Neural cell (in vitro differentiated cells): Measurements from ENCODE around the gene SLC2A1. TPM values are rescaled to one million over a fixed set of nuclear protein-coding genes. Genes with fewer than 3 reads are reported as not detected.

Experiments used
- H2AFZ ChIP-seq: fragments of 200-600, 300-800 bp; sonication (generic), shearing (Covaris generic); 2 replicates; pipeline ENCODE4 v1.6.0; 2014; ENCODE audit warnings: low read depth, mild to moderate bottlenecking, antibody characterized with exemption, low read length, moderate library complexity
- H3F3A ChIP-seq: fragments of 200-600 bp; shearing (Covaris generic); 2 replicates; pipeline ENCODE4 v1.6.1; 2016; ENCODE audit warnings: mild to moderate bottlenecking, moderate library complexity, mixed read lengths, antibody characterized with exemption, low read length; ENCODE audit not compliant: insufficient read depth, poor library complexity, severe bottlenecking
- H3K27ac ChIP-seq: fragments of 200-600, 300-800 bp; sonication (generic), shearing (Covaris generic); 2 replicates; pipeline ENCODE4 v1.5.1; 2014; ENCODE audit warnings: mild to moderate bottlenecking, low read length, moderate library complexity
- H3K27me3 ChIP-seq: fragments of 300-800, 200-600 bp; sonication (generic), shearing (Covaris generic); 2 replicates; pipeline ENCODE4 v1.6.0; 2014; ENCODE audit warnings: mild to moderate bottlenecking, low read depth, low read length, moderate library complexity; ENCODE audit not compliant: insufficient read depth
- H3K36me3 ChIP-seq: fragments of 300-800, 200-600 bp; sonication (generic), shearing (Covaris generic); 2 replicates; pipeline ENCODE4 v1.5.1; 2014; ENCODE audit warnings: mild to moderate bottlenecking, antibody characterized with exemption, low read length, moderate library complexity; ENCODE audit not compliant: insufficient read depth
- H3K4me2 ChIP-seq: fragments of 300-800, 200-600 bp; sonication (generic), shearing (Covaris generic); 2 replicates; pipeline ENCODE4 v1.6.0; 2014; ENCODE audit warnings: mild to moderate bottlenecking, low read length
- H3K4me3 ChIP-seq: fragments of 300-800, 200-600 bp; sonication (generic), shearing (Covaris generic); 2 replicates; pipeline ENCODE4 v1.5.1; 2014; ENCODE audit warnings: mild to moderate bottlenecking, low read length, moderate library complexity
- H3K79me2 ChIP-seq: fragments of 200-600 bp; shearing (Covaris generic); replicated peaks from 2 replicates; pipeline ENCODE4 v1.6.0; 2014; ENCODE audit warnings: mild to moderate bottlenecking, low read length, moderate library complexity; ENCODE audit not compliant: insufficient read depth
- H3K9ac ChIP-seq: fragments of 300-800, 200-600 bp; sonication (generic), shearing (Covaris generic); 2 replicates; pipeline ENCODE4 v1.6.1; 2016; ENCODE audit warnings: mild to moderate bottlenecking, low read length, mixed read lengths
- H3K9me2 ChIP-seq: fragments of 200-600 bp; shearing (Covaris generic); 2 replicates; pipeline ENCODE4 v1.6.1; 2016; ENCODE audit warnings: mild to moderate bottlenecking, low read length, mixed read lengths; ENCODE audit not compliant: insufficient read depth
- H3K9me3 ChIP-seq: fragments of 200-600, 300-800 bp; sonication (generic), shearing (Covaris generic); 2 replicates; pipeline ENCODE4 v1.6.1; 2016; ENCODE audit warnings: mild to moderate bottlenecking, mixed run types, low read length, moderate library complexity, mixed read lengths
- H4K20me1 ChIP-seq: fragments of 200-600 bp; shearing (Covaris generic); 2 replicates; pipeline ENCODE4 v1.6.1; 2016; ENCODE audit warnings: mild to moderate bottlenecking, mixed run types; ENCODE audit not compliant: insufficient read depth
- EP300 ChIP-seq: fragments of 450-650 bp; conservative IDR thresholded peaks from 2 replicates; pipeline ENCODE4 v1.6.1; 2014; ENCODE audit warnings: antibody characterized with exemption, mild to moderate bottlenecking, moderate library complexity; ENCODE audit not compliant: poor library complexity, severe bottlenecking
- EZH2 ChIP-seq: fragments of 200-600, 300-800 bp; shearing (Covaris generic), sonication (generic); IDR thresholded peaks from 2 replicates; pipeline ENCODE4 v1.6.1; 2014; ENCODE audit warnings: antibody characterized with exemption, low read length, borderline replicate concordance, mild to moderate bottlenecking; ENCODE audit not compliant: insufficient read depth, poor library complexity, severe bottlenecking
- MXI1 ChIP-seq: fragments of 450-650 bp; conservative IDR thresholded peaks from 2 replicates; pipeline ENCODE4 v1.6.1; 2014; ENCODE audit warnings: antibody characterized with exemption, mild to moderate bottlenecking; ENCODE audit not compliant: poor library complexity, severe bottlenecking
- POLR2AphosphoS5 ChIP-seq: IDR thresholded peaks from 2 replicates; pipeline ENCODE4 v1.6.1; 2012
- RAD21 ChIP-seq: fragments of 450-650 bp; conservative IDR thresholded peaks from 2 replicates; pipeline ENCODE4 v1.6.1; 2014; ENCODE audit warnings: antibody characterized with exemption, mild to moderate bottlenecking, moderate library complexity
- SMC3 ChIP-seq: fragments of 450-650 bp; conservative IDR thresholded peaks from 2 replicates; pipeline ENCODE4 v1.6.1; 2014; ENCODE audit warnings: antibody characterized with exemption, mild to moderate bottlenecking, moderate library complexity; ENCODE audit not compliant: poor library complexity
- TAF1 ChIP-seq: IDR thresholded peaks from 2 replicates; pipeline ENCODE4 v1.6.1; 2012; ENCODE audit warnings: low read depth
- polyA plus RNA-seq: library from polyadenylated mRNA; depleted of rRNA; stranded (reverse); fragments of >200 nt; gene quantifications from 2 replicates; pipeline ENCODE4 v1.2.3, GENCODE V29; 2014
- TF ChIP-seq, protein P1 (sequence below): fragments of 450-650 bp; IDR thresholded peaks from 2 replicates; pipeline ENCODE4 v1.5.1; 2014; ENCODE audit warnings: antibody characterized with exemption, mild to moderate bottlenecking, moderate library complexity; ENCODE audit not compliant: poor library complexity, severe bottlenecking
- TF ChIP-seq, protein P2 (sequence below): IDR thresholded peaks from 2 replicates; pipeline ENCODE4 v1.6.1; 2012; ENCODE audit warnings: borderline replicate concordance

The SLC2A1 gene
- polyA plus RNA-seq, 1 donor from 2014 or later: 39.4 TPM

DNA sequence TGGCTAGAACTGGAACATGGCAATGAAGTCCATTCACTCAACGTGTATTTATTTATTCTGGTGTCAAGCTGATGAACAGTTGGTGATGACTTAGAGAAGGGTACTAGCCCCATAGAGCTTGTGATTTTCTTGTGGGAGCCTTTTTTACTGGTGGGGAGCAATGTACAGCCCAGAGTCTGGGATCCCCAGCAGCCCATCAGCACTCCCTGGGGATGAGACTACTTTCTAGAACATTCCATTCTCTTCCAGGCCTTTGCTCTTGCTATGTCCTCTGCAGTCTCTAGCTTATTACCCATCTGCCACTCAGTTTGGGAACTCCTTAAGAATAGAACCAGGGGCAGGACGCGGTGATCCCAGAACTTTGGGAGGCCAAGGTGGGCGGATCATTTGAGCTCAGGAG is 11.6 kb downstream of the SLC2A1 start:
- TF ChIP-seq TAF1 (no peak), EP300 (no peak), SMC3 (no peak), RAD21 (no peak), EZH2 (no peak), POLR2AphosphoS5 (no peak), MXI1 (no peak)
- TF ChIP-seq, protein P1, sequence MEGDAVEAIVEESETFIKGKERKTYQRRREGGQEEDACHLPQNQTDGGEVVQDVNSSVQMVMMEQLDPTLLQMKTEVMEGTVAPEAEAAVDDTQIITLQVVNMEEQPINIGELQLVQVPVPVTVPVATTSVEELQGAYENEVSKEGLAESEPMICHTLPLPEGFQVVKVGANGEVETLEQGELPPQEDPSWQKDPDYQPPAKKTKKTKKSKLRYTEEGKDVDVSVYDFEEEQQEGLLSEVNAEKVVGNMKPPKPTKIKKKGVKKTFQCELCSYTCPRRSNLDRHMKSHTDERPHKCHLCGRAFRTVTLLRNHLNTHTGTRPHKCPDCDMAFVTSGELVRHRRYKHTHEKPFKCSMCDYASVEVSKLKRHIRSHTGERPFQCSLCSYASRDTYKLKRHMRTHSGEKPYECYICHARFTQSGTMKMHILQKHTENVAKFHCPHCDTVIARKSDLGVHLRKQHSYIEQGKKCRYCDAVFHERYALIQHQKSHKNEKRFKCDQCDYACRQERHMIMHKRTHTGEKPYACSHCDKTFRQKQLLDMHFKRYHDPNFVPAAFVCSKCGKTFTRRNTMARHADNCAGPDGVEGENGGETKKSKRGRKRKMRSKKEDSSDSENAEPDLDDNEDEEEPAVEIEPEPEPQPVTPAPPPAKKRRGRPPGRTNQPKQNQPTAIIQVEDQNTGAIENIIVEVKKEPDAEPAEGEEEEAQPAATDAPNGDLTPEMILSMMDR: no peak
- TF ChIP-seq, protein P2, sequence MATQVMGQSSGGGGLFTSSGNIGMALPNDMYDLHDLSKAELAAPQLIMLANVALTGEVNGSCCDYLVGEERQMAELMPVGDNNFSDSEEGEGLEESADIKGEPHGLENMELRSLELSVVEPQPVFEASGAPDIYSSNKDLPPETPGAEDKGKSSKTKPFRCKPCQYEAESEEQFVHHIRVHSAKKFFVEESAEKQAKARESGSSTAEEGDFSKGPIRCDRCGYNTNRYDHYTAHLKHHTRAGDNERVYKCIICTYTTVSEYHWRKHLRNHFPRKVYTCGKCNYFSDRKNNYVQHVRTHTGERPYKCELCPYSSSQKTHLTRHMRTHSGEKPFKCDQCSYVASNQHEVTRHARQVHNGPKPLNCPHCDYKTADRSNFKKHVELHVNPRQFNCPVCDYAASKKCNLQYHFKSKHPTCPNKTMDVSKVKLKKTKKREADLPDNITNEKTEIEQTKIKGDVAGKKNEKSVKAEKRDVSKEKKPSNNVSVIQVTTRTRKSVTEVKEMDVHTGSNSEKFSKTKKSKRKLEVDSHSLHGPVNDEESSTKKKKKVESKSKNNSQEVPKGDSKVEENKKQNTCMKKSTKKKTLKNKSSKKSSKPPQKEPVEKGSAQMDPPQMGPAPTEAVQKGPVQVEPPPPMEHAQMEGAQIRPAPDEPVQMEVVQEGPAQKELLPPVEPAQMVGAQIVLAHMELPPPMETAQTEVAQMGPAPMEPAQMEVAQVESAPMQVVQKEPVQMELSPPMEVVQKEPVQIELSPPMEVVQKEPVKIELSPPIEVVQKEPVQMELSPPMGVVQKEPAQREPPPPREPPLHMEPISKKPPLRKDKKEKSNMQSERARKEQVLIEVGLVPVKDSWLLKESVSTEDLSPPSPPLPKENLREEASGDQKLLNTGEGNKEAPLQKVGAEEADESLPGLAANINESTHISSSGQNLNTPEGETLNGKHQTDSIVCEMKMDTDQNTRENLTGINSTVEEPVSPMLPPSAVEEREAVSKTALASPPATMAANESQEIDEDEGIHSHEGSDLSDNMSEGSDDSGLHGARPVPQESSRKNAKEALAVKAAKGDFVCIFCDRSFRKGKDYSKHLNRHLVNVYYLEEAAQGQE: no peak
- Histone ChIP-seq H3K9ac (no peak overlapping the region), H4K20me1 (no peaks in the 10 kb centered on the region), H3K9me3 (no peaks in the 10 kb centered on the region), H3K79me2 (peaks cover 54% of the 10 kb centered on the region), H2AFZ (no peak overlapping the region), H3F3A (no peaks in the 10 kb centered on the region), H3K36me3 (no peaks in the 10 kb centered on the region), H3K9me2 (no peaks in the 10 kb centered on the region), H3K27me3 (no peaks in the 10 kb centered on the region), H3K4me2 (no peak overlapping the region), H3K27ac (no peak overlapping the region), H3K4me3 (no peak overlapping the region)

DNA sequence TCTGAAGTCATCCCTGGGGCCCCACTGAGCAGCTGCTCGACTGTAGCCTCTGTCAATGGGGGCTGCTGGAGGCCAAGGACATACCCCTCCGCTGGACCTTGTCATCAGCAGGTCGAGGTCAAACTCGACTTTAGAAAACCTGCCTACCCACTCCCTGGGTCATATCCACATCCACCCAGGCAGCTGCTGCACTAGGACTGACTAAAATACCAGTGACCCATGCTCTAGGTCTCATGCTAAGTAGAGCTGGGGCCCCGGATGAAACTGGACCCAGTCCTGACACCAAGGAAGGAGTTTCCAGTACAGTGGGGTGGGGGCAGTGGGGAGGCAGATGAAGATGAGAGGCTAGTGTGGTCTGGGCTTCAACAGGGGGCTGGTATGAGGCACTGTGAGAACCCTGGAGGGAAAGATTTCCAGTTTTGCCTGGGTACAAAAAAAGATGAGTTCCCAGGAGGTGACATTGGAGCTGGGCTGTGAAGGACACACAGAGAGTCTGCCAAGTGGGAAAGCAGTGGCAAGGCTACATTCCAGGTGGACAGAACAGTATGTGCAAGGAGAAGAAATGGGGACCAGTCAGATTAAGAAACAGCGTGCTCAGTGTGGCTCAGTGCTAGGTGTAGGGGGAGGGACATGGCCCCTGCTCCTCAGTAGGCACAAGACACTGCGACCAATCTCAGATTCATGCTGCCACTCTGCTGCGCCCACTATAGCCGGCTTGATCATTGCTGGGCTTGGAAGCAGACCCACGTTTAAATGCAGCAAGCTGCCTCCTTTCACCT is 12.4 kb downstream of the SLC2A1 start:
- Histone ChIP-seq H3K79me2 (peaks cover 50% of the 10 kb centered on the region), H3K27ac (no peak overlapping the region), H3K4me2 (no peak overlapping the region), H3K9ac (no peak overlapping the region), H3K36me3 (no peaks in the 10 kb centered on the region), H3F3A (no peaks in the 10 kb centered on the region), H4K20me1 (no peaks in the 10 kb centered on the region), H2AFZ (no peak overlapping the region), H3K27me3 (no peaks in the 10 kb centered on the region), H3K9me2 (no peaks in the 10 kb centered on the region), H3K4me3 (no peak overlapping the region), H3K9me3 (no peaks in the 10 kb centered on the region)
- TF ChIP-seq, protein P1: no peak
- no peak for TF ChIP-seq POLR2AphosphoS5
